ENCODE results near the gene HYAL1. TPM values are rescaled to one million over a fixed set of nuclear protein-coding genes. Genes with fewer than 3 reads are reported as not detected.
"Not testable (repeated sequence)": the region's sequence is repeated elsewhere in the genome, so short reads cannot be mapped to it uniquely, and the experiment has no call there.

HYAL1 gene
- total RNA-seq, 2 donors from 2014 or later, result 0.19 TPM; not detected in 1

DNA sequence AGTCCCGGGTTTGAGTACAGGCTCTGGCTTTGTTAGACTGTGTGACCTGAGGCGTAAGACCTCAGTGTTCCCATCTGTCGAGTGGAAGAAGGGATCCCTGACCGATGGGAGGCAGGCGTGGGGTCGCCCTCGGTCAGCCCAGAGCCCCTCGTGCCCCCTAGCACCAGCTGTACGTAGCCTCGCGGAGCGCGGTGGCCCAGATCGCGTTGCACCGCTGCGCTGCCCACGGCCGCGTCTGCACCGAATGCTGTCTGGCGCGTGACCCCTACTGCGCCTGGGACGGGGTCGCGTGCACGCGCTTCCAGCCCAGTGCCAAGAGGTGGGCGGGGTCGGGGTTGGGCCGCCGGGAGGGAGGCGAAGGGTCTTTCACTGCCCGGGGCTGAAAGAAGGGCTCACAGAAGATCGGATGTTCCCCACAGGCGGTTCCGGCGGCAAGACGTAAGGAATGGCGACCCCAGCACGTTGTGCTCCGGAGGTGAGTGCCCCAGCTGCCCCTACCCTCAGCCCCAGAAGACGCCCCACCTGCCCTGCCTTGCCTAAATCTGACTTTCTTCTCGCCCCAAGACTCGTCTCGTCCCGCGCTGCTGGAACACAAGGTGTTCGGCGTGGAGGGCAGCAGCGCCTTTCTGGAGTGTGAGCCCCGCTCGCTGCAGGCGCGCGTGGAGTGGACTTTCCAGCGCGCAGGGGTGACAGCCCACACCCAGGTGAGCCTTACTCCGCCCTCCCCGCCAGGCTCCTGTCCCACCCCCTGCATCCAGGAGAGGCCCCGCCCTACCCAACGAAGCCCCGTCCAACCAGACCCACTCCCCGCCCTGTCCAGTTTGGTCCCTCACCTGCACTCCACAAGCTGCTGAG lies 28.0 kb downstream of the HYAL1 start:
- Mint-ChIP-seq H3K9me3 (no peaks in the 10 kb centered on the region), H3K27ac (no peak overlapping the region), H3K4me1 (ENCODE audit: low read depth) (peaks cover 41% of the 10 kb centered on the region), H3K27me3 (ENCODE audit: low read depth) (peaks cover 39% of the 10 kb centered on the region), H3K36me3 (ENCODE audit: insufficient read depth in 2 of 2) (peaks cover 0 to 1% of the 10 kb centered on the region in 2 donors), H3K4me3 (peak overlapping the region; percentile 83 to 87)
- DNase-seq, result no peak
- no peak for ATAC-seq (replicated peaks in 1 of 2)

DNA sequence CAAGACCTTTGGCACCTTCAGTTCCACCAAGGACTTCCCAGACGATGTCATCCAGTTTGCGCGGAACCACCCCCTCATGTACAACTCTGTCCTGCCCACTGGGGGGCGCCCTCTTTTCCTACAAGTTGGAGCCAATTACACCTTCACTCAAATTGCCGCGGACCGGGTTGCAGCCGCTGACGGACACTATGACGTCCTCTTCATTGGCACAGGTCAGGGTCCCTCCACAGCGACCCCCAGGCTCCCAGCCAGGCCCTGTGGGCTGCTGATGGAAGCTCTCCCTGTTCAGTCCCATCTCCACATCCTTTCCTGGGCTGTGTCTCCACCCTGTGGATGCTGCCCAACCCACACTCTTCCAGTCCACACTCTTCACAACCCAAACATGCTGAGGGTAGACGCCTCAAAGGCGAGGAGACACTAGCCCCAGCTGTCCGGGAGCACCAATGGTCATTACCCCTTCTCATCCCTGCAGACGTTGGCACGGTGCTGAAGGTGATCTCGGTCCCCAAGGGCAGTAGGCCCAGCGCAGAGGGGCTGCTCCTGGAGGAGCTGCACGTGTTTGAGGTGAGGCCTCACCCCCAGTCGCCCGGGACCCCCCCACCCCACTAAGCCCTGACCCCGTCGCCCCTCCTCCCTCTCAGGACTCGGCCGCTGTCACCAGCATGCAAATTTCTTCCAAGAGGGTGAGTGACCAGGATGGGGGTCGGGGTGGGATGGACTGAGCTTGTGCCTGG lies 28.8 kb downstream of the HYAL1 start:
- peaks cover 41% of the 10 kb centered on the region for H3K4me1 Mint-ChIP-seq (ENCODE audit: low read depth)
- DNase-seq (peak; percentile 81), ATAC-seq (replicated peaks in 1 of 2) (peak; percentile 32 to 43)
- H3K9me3 Mint-ChIP-seq, result no peaks in the 10 kb centered on the region
- H3K27ac Mint-ChIP-seq, result no peak overlapping the region
- peak overlapping the region; percentile 44 to 87 for H3K4me3 Mint-ChIP-seq
- peaks cover 0 to 1% of the 10 kb centered on the region in 2 donors for H3K36me3 Mint-ChIP-seq (ENCODE audit: insufficient read depth in 2 of 2)
- H3K27me3 Mint-ChIP-seq (ENCODE audit: low read depth), result peaks cover 39% of the 10 kb centered on the region

DNA sequence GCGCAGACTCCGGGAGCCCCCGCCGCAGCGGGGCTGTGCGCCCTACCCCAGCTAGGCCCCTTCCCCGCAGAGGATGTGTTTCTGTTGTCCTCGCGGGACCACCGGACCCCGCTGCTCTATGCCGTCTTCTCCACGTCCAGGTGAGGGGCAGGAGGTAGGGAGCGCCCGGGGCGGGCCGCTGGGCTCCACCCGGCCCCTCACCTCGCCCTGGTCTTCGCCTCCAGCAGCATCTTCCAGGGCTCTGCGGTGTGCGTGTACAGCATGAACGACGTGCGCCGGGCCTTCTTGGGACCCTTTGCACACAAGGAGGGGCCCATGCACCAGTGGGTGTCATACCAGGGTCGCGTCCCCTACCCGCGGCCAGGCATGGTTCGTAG lies 29.7 kb downstream of the HYAL1 start:
- no peak overlapping the region for H3K27ac Mint-ChIP-seq
- H3K36me3 Mint-ChIP-seq (ENCODE audit: insufficient read depth in 2 of 2), result peaks cover 0 to 1% of the 10 kb centered on the region in 2 donors
- ATAC-seq (replicated peaks in 1 of 2), result no peak
- peak overlapping the region in 1 of 2 donors; percentile 81 for H3K4me3 Mint-ChIP-seq
- peaks cover 41% of the 10 kb centered on the region for H3K4me1 Mint-ChIP-seq (ENCODE audit: low read depth)
- peaks cover 40% of the 10 kb centered on the region for H3K27me3 Mint-ChIP-seq (ENCODE audit: low read depth)
- H3K9me3 Mint-ChIP-seq, result no peaks in the 10 kb centered on the region
- no peak for DNase-seq

DNA sequence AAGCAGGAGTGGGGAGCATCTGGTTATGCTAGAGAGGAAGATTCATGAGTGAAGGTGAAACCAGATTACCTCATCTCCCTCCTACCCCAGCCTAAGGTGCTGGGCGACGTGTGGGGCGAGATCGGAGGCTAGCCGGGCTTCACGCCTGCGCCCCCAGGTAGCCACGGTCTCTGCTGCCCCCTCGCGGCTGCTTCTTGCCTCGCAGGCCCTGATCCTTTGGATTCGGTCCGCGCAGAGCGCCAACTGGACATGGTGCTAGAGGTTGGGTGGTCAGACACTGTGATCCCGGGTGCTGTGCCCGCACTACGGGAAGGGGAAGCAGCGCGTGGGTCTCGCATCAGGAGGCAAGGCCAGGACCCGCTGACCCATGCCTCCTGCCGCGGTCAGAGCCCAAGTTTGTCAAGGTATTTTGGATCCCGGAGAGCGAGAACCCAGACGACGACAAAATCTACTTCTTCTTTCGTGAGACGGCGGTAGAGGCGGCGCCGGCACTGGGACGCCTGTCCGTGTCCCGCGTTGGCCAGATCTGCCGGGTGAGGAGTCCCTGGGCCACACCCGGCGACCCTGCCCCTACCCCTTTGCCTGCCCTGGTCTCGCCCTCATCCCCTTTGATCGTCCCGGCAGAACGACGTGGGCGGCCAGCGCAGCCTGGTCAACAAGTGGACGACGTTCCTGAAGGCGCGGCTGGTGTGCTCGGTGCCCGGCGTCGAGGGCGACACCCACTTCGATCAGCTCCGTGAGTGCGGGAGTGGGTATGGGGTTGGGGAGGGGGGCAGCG lies 30.3 kb downstream of the HYAL1 start:
- H3K27ac Mint-ChIP-seq, result no peak overlapping the region
- peak; percentile 89 to 92 for ATAC-seq (replicated peaks in 1 of 2)
- peak; percentile 92 to 96 for DNase-seq
- H3K27me3 Mint-ChIP-seq (ENCODE audit: low read depth), result peaks cover 43% of the 10 kb centered on the region
- peak overlapping the region; percentile 81 to 95 for H3K4me3 Mint-ChIP-seq
- peaks cover 0 to 1% of the 10 kb centered on the region in 2 donors for H3K36me3 Mint-ChIP-seq (ENCODE audit: insufficient read depth in 2 of 2)
- H3K4me1 Mint-ChIP-seq (ENCODE audit: low read depth), result peaks cover 41% of the 10 kb centered on the region
- H3K9me3 Mint-ChIP-seq, result no peaks in the 10 kb centered on the region

DNA sequence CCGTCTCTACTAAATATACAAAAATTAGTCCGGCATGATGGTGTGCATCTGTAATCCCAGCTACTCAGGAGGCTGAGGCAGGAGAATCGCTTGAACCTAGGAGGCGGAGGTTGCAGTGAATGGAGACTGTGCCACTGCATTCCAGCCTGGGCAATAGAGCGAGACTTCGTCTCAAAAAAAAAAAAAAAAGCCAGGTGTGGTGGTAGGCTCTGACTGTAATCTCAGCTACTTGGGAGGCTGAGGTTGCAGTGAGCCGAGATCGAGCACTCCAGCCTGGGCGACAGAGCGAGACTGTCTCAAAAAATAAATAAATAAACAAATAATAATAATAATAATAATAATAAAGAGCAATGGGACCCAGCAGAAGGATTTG lies 30.9 kb downstream of the HYAL1 start:
- Mint-ChIP-seq H3K4me1 (ENCODE audit: low read depth) (peaks cover 41% of the 10 kb centered on the region), H3K27me3 (ENCODE audit: low read depth) (peaks cover 38% of the 10 kb centered on the region)
- DNase-seq; H3K27ac Mint-ChIP-seq; H3K9me3 Mint-ChIP-seq; H3K4me3 Mint-ChIP-seq; H3K36me3 Mint-ChIP-seq (ENCODE audit: insufficient read depth in 2 of 2): not testable (repeated sequence)
- peak in 1 of 2 donors; percentile 0 for ATAC-seq (replicated peaks in 1 of 2)

DNA sequence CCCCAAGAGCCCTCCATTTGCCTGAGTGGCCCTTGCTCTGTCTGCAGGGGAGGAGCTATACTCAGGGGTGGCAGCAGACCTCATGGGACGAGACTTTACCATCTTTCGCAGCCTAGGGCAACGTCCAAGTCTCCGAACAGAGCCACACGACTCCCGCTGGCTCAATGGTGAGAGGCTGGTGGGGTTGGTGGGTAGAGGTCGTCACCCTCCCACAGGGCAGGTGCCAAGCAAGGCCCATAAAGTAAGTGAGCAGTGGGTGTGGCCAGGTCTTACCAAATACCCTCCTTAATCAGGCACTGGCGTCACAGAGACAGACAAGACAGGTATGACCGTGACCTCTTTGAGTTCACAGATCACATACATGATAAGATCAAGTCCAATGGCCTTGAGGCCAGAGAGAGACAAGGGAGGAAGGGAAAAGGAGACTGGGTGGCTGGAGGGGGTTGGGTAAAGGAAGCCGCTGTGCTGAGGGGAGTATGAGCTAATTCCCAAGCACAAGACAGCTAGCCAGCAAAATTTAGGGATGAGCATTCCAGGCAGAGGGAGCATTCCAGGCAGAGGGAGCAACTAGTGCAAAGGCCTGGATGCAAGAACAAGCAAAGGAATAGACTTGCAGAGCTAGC lies 31.9 kb downstream of the HYAL1 start:
- H3K36me3 Mint-ChIP-seq (ENCODE audit: insufficient read depth in 2 of 2), result peaks cover 0 to 1% of the 10 kb centered on the region in 2 donors
- H3K4me1 Mint-ChIP-seq (ENCODE audit: low read depth), result peaks cover 41% of the 10 kb centered on the region
- H3K27me3 Mint-ChIP-seq (ENCODE audit: low read depth), result peaks cover 45% of the 10 kb centered on the region
- ATAC-seq (replicated peaks in 1 of 2), result no peak
- no peak overlapping the region for H3K27ac Mint-ChIP-seq
- no peaks in the 10 kb centered on the region for H3K9me3 Mint-ChIP-seq
- no peak for DNase-seq
- H3K4me3 Mint-ChIP-seq, result no peak overlapping the region

DNA sequence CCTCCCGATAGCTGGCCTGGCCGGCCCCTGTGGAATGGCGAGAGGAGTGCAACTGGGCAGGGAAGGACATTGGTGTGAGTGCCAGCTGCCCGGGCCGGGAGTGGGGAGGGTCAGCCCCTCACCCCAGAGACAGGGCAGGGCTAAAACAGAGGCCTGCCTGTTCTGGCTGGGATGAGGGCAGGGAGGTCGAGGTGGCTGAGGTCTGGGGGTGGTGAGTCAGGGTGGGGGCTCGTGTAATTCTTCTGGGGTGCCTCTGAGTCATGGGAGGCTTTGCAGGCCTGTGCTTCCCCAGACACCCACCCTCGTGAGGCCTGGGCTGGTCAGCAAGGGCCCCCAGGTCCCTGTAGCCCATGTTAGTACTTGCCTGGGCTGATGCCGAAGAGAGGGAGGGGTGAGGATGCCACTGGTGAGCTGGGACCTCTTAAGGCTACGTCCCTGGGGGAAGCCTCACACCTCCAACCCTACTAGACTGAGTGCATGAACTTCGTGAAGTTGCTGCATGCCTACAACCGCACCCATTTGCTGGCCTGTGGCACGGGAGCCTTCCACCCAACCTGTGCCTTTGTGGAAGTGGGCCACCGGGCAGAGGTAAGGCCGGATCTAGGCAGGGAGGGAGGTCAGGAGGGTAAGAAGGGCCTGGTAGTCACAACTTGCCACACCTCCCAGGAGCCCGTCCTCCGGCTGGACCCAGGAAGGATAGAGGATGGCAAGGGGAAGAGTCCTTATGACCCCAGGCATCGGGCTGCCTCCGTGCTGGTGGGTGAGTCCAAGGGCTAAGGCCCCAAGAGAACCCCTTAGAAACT lies 32.8 kb downstream of the HYAL1 start:
- peaks cover 34% of the 10 kb centered on the region for H3K4me1 Mint-ChIP-seq (ENCODE audit: low read depth)
- H3K4me3 Mint-ChIP-seq, result no peak overlapping the region
- no peaks in the 10 kb centered on the region for H3K36me3 Mint-ChIP-seq (ENCODE audit: insufficient read depth in 2 of 2)
- no peaks in the 10 kb centered on the region for H3K9me3 Mint-ChIP-seq
- H3K27me3 Mint-ChIP-seq (ENCODE audit: low read depth), result peaks cover 45% of the 10 kb centered on the region
- no peak for ATAC-seq (replicated peaks in 1 of 2)
- DNase-seq, result peak in 1 of 2 donors; percentile 24
- no peak overlapping the region for H3K27ac Mint-ChIP-seq

DNA sequence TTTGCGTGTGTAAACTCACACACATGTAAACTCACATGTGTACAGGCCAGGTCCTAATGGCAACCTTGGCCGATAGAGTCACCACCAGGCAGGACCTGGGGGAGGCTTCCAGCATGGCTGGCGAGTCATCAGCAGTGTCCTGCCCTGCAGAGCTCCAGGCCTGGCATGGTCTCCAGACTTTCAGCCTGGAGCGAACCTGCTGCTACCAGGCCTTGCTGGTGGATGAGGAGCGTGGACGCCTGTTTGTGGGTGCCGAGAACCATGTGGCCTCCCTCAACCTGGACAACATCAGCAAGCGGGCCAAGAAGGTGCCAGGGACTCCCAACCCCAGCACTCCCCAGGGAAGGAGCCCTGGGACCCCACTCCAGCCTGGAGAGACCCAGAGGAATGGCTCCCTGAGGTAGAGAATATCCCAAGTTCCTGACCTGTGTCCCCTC lies 33.4 kb downstream of the HYAL1 start:
- peaks cover 28% of the 10 kb centered on the region for H3K4me1 Mint-ChIP-seq (ENCODE audit: low read depth)
- ATAC-seq (replicated peaks in 1 of 2) (no peak), DNase-seq (no peak)
- H3K36me3 Mint-ChIP-seq (ENCODE audit: insufficient read depth in 2 of 2), result no peaks in the 10 kb centered on the region
- no peaks in the 10 kb centered on the region for H3K9me3 Mint-ChIP-seq
- no peak overlapping the region for H3K4me3 Mint-ChIP-seq
- peaks cover 42% of the 10 kb centered on the region for H3K27me3 Mint-ChIP-seq (ENCODE audit: low read depth)
- H3K27ac Mint-ChIP-seq, result no peak overlapping the region

DNA sequence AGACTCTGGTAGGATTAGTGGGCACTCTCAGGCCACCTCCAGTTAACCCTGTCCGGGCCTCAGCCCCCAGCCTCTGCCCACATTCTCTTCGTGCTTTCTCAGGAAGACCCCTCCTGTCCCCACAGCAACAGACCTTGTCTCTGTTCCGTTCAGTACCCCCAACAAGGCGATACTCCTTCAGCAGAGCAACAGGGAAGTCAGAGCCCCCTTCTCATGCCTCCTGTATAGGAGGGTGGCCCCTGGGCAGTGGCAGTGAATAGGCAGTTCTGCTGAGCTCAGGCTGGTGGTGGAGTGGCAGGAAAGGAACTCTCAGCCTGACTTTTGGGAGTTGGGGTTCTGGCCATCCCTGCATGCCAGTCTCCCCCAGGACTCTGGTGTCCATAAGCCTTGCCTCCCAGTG lies 33.9 kb downstream of the HYAL1 start:
- DNase-seq (no peak), ATAC-seq (replicated peaks in 1 of 2) (no peak)
- Mint-ChIP-seq H3K36me3 (ENCODE audit: insufficient read depth in 2 of 2) (no peaks in the 10 kb centered on the region), H3K4me1 (ENCODE audit: low read depth) (peaks cover 24% of the 10 kb centered on the region), H3K4me3 (no peak overlapping the region), H3K27me3 (ENCODE audit: low read depth) (peaks cover 37% of the 10 kb centered on the region), H3K27ac (no peak overlapping the region), H3K9me3 (no peaks in the 10 kb centered on the region)

DNA sequence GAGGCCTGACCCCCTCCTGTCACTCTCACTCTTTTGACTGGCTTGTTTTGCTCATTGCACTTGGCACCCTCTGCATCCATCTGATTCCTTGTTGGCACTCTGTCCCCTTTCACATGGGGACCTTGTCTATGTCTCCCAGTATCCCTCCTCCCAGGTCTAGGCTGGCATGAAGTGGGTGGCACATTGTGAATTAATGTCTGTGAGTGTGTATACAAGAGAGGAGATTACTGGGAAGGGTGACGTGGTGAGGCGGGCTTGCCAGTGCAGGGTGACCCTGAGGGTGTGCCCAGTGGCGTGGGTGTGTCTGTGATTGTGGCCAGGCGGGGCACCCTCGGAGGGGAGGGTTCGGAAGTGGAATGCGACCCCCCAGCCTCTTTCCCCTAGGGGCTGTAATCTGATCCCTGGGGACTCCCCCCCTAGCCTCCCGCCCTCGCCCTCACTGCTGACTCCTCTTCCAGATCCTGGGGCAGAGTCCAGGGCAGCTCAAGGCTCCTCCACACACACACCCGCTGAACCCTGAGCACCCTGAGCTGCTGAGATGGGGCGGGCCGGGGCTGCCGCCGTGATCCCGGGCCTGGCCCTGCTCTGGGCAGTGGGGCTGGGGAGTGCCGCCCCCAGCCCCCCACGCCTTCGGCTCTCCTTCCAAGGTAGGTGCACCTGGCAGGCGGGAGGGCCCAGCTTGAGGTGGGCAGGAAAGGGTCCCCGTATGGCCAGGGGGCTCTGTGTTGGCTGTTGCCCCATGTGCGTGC lies 34.5 kb downstream of the HYAL1 start, which contains the start of gene SEMA3B:
SEMA3B (plus strand) TSS at position 445 of the 749 bp plus-strand sequence; CDS start at position 539, 94 bp downstream.
- Mint-ChIP-seq H3K27ac (no peak within 1 kb of the TSS), H3K36me3 (ENCODE audit: insufficient read depth in 2 of 2) (no peaks in the 10 kb centered on the region), H3K9me3 (no peaks in the 10 kb centered on the region), H3K4me3 (no peak within 1 kb of the TSS), H3K27me3 (ENCODE audit: low read depth) (peaks cover 31% of the 10 kb centered on the region), H3K4me1 (ENCODE audit: low read depth) (peaks cover 18% of the 10 kb centered on the region)
- no peak for ATAC-seq (replicated peaks in 1 of 2)
- DNase-seq, result no peak

DNA sequence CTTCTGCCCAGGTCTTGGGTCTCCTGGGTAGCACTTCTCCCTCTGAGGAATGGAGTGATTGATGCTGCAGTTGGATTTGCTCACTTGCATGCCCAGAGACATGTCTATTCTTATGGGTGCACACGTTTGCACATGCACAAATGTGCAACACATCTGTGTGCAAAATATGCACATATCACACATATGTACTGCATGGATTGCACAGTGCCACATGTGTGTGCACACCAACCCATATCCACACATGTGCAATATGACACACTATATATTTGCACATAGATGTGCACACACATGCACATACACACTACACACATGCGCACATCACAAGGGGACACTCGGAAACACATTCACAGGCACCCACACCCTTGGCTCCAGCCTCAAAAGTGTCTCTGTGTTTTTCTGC lies 35.1 kb downstream of the HYAL1 start:
- DNase-seq, result no peak
- Mint-ChIP-seq H3K4me3 (no peak overlapping the region), H3K27me3 (ENCODE audit: low read depth) (peaks cover 29% of the 10 kb centered on the region), H3K9me3 (no peaks in the 10 kb centered on the region), H3K4me1 (ENCODE audit: low read depth) (peaks cover 17% of the 10 kb centered on the region), H3K36me3 (ENCODE audit: insufficient read depth in 2 of 2) (no peaks in the 10 kb centered on the region), H3K27ac (no peak overlapping the region)
- ATAC-seq (replicated peaks in 1 of 2), result no peak

All from activated T-cell treated with anti-CD3 and anti-CD28 coated beads, Interleukin-2, amount 50 U/mL, for 72 hours (primary cell).